GM12892 (cell line): ENCODE results near the gene IRF9.

Experiments
- POLR2A ChIP-seq: IDR thresholded peaks from 2 replicates; pipeline ENCODE4 v1.6.1; 2011; ENCODE audit warnings: low read depth, low read length, control low read depth
- POLR2AphosphoS5 ChIP-seq: IDR thresholded peaks from 2 replicates; pipeline ENCODE4 v1.6.1; 2011; ENCODE audit warnings: low read depth, low read length, control low read depth
- TAF1 ChIP-seq: IDR thresholded peaks from 2 replicates; pipeline ENCODE4 v1.6.1; 2011; ENCODE audit warnings: low read depth, mild to moderate bottlenecking, control low read depth, low read length, borderline replicate concordance

DNA sequence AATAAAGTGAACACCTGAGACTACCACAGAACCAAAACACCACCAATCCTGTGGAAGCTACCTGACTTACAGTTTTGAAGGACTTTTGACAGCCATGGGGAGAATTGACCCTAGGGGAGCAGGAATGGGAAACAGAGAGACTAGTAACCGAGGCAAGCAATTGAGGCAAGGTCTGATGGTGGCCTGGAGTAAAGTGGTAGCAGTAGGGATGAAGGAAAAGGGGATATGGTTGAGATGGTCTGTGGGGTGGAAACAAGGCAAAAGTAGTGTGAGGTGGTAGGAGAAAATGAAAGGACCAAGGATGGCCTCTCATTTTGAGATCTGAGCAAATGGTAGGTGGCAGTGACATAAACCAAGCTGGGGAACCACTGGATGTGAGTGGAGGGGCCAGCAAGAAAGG lies 4.2 kb upstream of the IRF9 start:
- TF ChIP-seq POLR2A (no peak), TAF1 (no peak), POLR2AphosphoS5 (no peak)
